Skin of body (tissue), 2 donors: ENCODE results near the gene PDE11A. TPM values are rescaled to one million over a fixed set of nuclear protein-coding genes. Genes with fewer than 3 reads are reported as not detected.
"Not testable (repeated sequence)": the region's sequence is repeated elsewhere in the genome, so short reads cannot be mapped to it uniquely, and the experiment has no call there.

Source experiments
- DNase-seq: peaks from one replicate; lab custom pipeline; 2025; lab: John Stamatoyannopoulos, UW
- total RNA-seq: library from RNA; depleted of rRNA; stranded (reverse); fragments of >200 nt; gene quantifications from one replicate; pipeline ENCODE4 v1.2.3, GENCODE V29; 2014

The PDE11A gene
- total RNA-seq, 1 donor from 2014 or later = 0.39 TPM

GRCh38 chr2:177885828-177886466 lies 186.6 kb downstream of the PDE11A start:
- DNase-seq = no peak

- DNase-seq = no peak
Observed at GRCh38 chr2:177883177-177883576, 189.4 kb downstream of the PDE11A start.

GRCh38 chr2:177882501-177882900 lies 190.1 kb downstream of the PDE11A start:
- DNase-seq = no peak

DNA sequence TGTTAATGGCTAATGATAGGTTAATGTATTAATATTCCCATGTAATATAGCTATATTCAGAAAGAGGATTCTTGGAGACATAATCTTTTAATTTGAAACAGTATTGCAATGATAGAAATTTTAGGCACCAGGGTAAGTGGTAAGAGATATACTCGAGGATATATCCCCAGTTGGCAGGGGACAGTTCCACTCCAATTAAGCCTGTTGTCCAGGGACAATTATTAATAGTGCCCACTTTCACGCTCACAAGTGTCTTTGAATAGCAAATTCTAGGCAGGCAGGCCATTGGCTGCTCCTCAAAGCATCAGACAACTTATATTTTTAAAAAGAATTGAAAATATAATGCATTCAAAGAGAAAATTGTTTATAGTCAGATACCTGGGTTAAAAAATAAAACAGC lies 190.7 kb downstream of the PDE11A start:
- DNase-seq = no peak

DNA sequence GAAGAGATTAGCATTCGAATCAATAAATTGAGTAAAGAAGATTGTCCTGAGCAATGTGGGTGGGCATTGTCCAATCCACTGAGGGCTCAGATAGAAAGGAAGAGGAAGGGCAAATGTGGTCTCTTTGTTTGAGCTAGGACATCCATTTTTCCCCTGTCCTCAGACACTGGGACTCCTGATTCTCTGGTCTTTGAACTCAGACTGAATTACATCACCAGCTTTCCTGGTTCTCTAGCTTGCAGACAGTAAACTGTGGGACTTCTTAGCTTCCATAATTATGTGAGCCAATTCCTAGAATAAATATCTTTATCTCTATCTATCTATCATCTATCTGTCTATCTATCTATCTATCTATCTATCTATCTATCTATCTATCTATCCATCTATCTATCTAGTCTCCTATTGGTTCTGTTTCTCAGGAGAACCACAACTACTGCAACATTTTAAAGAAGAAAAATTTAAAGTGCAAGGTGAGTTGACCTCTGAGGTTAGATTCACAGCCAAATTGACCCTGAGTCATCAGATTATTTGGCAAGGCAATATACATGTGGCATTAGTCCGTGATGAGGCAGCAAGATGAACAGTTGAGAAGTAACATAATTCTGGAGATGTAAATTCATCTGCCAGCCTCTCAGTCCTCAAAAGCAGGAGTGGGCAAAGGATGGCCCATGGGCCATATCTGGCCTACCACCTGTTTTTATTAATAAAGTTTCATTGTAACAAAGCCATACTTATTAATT lies 191.4 kb downstream of the PDE11A start:
- DNase-seq = no peak

GRCh38 chr2:177880285-177880684 lies 192.3 kb downstream of the PDE11A start:
- no peak for DNase-seq

- DNase-seq = no peak
Observed at GRCh38 chr2:177876950-177877349, 195.6 kb downstream of the PDE11A start.

DNA sequence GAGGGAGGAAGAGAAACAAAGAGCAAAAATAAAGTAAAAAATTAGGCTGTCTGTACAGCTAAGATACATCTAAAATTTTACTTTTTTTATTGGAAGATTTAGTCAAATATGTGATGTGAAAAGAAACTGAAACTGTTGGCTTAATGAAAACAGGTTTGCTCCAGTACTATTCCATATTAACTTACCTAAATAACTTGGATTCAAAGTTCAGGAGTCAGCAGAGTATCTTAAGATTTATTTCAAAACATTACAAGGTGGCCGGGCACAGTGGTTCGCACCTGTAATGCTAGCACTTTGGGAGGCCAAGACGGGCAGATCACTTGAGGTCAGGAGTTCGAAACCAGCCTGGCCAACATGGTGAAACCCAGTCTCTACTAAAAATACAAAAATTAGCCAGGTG lies 197.9 kb downstream of the PDE11A start:
- DNase-seq = no peak

GRCh38 chr2:177873915-177874314 lies 198.7 kb downstream of the PDE11A start:
- DNase-seq = no peak

DNA sequence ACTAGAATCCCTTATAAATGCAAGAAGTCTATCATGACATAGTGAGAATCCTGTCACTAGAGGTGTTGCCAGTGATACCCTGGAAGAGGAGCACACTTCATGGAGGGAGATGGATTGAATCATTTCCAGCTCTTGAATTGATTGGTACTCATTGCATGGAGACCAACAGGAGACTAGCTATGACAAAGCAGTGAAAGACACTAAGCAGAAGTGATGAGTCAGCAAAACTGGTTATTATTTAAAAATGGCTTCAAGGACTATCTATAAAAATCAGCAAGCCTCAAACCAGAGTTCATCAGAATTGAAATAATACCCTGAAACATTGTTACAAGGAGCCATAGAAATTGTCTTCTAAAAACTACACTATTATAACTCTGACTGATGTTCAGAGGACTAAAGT lies 200.3 kb downstream of the PDE11A start:
- no peak for DNase-seq

DNA sequence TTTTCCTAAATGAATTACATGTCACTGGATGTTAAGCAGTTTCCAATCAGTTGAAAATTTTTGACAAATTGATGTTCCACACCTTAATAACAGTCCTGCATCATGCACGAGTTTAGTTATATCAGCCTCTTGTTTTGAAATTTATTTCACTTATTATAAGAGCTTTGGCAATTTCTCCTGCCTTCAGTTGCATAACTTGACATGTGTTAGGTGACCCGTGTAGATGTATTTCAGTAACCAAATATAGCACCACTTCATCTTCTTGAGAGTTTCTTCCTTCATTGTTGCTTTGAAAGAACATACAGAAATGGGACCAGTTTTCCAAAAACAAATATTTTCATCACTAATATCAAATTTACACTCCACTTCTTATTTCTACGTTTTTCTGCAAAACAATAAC lies 202.7 kb downstream of the PDE11A start:
- DNase-seq = no peak

DNA sequence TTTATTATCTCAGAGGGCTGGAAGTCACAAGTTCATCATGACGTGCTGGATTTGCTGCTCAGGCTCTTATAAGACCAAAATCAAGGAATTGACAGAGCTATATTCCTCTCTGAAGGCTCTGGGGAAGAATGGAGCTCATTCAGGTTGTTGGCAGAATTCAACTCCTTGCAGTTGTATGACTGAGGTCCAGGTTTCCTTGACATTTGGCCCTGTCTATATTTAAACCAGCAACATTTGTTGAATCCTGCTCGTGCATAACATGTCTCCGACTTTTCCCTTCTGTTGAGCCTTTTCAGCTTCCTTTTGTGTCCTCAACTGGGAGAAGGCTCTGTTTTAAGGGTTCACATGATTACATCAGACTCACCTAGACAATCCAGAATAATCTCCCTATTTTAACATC lies 203.4 kb downstream of the PDE11A start:
- no peak for DNase-seq

DNA sequence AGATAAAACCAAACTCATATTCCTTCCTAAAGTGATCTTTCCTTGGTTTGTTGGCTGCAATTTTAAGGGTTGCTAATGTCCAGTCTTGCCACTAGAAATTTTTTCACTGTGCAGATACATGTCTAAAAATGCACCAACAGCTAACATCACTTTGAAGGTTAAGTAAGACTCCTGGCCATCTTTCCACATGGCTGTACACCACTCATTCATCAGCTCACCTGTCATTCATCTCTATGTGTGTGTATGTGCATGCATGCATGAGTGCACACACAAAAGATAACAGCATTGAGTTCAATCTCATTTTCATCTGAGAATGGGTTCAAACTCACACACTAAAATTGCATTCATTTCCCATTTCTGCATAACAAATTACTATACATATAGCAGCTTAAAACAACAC lies 203.8 kb downstream of the PDE11A start:
- DNase-seq = no peak

- no peak for DNase-seq
Observed at GRCh38 chr2:177857538-177857937, 215.0 kb downstream of the PDE11A start.

DNA sequence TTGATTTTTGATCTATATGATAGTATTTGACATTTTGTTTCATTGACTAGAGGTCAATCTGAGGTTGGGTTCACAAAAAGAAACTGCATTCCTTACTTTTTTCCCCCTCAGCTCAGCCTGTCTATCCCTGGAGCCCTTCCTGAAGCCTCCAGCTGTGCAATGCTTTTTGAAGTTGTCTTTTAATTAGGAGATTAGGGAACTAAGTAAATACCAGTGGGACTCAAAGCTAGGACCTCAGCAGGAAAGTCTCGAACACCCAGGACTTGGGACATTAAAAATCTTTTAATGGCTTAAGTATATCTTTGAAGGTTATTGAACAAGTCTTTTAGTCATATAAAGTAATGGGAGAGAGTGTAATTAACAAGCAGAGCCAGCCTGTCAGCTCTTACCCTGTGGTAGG lies 220.2 kb downstream of the PDE11A start:
- no peak for DNase-seq

DNA sequence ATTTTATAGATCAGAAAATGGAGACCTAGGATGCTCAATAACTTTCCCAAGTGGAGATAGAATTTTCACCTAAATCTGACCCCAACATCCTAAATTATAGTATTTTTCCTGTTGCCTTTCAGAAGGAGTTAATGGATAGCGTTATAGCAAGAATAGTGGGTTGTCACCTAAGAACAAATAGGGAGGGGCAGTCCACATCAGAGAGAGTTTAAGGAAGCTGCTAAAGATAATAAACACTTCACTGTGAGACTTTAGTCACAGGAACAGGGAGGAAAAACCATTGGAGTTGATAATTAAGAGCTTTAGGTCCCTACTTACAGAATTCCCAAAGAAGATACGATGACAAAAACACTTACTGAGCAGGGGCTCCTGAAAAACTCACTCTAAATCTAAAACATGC lies 229.4 kb downstream of the PDE11A start:
- DNase-seq = no peak

DNA sequence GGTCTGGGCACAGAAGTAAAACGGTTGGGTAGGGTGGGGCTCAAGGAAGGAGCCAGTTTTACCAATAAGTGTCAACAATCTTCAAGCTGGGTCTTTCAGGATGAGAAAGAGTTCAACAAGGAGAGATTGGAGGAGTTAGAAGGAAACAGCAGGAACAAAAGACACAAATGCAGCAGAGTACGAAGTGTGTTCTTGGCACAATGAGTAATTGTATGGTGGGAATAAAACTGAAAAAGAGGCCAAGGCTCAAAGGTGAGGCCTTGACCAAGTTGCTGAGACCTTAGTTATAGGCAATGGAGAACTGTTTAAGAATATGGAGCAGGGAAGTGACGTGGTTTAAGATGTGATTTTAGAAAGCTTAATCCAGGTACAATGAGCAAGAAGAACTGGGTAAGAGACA lies 230.3 kb downstream of the PDE11A start:
- no peak for DNase-seq

GRCh38 chr2:177835418-177836204 lies 237.0 kb downstream of the PDE11A start:
- not testable (repeated sequence) for DNase-seq

GRCh38 chr2:177832611-177833433 lies 239.8 kb downstream of the PDE11A start:
- DNase-seq = no peak

GRCh38 chr2:177830881-177831386 lies 241.6 kb downstream of the PDE11A start:
- DNase-seq = no peak

GRCh38 chr2:177828557-177828956 lies 244.0 kb downstream of the PDE11A start:
- DNase-seq = no peak
